ENCODE results near the gene CCDC13. TPM values are rescaled to one million over a fixed set of nuclear protein-coding genes. Genes with fewer than 3 reads are reported as not detected.
A peak's percentile ranks its signal among the peaks of the same experiment; 100 is the strongest.

The CCDC13 gene
- total RNA-seq, 1 experiment from 2014 or later = 0.41 TPM

DNA sequence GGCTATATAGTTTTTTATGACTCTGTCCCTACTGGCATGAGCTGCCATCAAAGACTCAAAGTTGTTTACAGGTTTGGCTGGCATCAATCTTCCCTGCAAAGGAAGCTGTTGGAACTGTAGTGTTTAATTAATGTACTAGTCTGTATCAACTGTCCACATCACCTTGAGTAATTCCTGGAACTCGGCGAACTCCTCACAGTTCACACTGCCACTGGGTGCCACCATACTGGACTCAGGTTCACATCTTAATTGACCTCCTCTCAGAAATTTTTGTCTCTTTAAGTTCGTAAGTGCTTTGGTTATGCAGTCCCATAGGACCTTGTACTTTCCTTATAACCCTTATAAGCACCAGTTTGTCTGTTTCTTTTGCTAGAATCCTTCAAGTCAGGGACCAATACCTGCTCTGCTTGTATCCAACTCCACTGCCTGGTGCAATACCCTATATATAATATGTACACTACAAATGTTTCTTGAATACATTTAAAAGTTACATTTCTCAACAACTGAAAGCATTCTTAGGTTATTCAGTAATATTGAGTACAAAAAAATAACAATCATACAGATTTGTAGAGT is 28.1 kb upstream of the CCDC13 start:
- no TSS peak for BruUV-seq (replicated peaks)
- no peak overlapping the region for H3K27ac ChIP-seq
- 0 out of 2 replicates have a peak overlapping the region, but pooled peaks have one; percentile 99 for H3K4me2 ChIP-seq
- H3K9me2 ChIP-seq (ENCODE audit: insufficient read depth) = no peaks in the 10 kb centered on the region
- no peak overlapping the region for H3K4me3 ChIP-seq
- peaks cover 47% of the 10 kb centered on the region for H3K79me2 ChIP-seq (ENCODE audit: low read depth)
- peaks cover 7% of the 10 kb centered on the region; the same call in 1 of the 2 replicates for H3F3A ChIP-seq (ENCODE audit: insufficient read depth, low read depth)
- ChIA-PET CTCF (no interaction called here), POLR2A (ENCODE audit: unreplicated experiment) (interaction anchor here (0.5 kb wide), 1 partner anchor 18 kb away, joined by 9 read pairs; no protein-coding TSS in a partner anchor)
- H4K20me1 ChIP-seq (ENCODE audit: insufficient read depth) = no peaks in the 10 kb centered on the region
- H3K27me3 ChIP-seq (ENCODE audit: insufficient read depth, low read depth) = no peaks in the 10 kb centered on the region
- no peak for DNase-seq
- H3K9me3 ChIP-seq (ENCODE audit: insufficient read depth, low read depth) = no peaks in the 10 kb centered on the region
- no peak overlapping the region for H2AFZ ChIP-seq
- H3K4me1 ChIP-seq (replicated peaks; ENCODE audit: insufficient read depth) = peaks cover 24% of the 10 kb centered on the region
- no peak for TF ChIP-seq EZH2 (IDR thresholded peaks at IDR 0.05; ENCODE audit: low read depth)
- TF ChIP-seq, protein P1, sequence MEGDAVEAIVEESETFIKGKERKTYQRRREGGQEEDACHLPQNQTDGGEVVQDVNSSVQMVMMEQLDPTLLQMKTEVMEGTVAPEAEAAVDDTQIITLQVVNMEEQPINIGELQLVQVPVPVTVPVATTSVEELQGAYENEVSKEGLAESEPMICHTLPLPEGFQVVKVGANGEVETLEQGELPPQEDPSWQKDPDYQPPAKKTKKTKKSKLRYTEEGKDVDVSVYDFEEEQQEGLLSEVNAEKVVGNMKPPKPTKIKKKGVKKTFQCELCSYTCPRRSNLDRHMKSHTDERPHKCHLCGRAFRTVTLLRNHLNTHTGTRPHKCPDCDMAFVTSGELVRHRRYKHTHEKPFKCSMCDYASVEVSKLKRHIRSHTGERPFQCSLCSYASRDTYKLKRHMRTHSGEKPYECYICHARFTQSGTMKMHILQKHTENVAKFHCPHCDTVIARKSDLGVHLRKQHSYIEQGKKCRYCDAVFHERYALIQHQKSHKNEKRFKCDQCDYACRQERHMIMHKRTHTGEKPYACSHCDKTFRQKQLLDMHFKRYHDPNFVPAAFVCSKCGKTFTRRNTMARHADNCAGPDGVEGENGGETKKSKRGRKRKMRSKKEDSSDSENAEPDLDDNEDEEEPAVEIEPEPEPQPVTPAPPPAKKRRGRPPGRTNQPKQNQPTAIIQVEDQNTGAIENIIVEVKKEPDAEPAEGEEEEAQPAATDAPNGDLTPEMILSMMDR (conservative IDR thresholded peaks at IDR 0.05) = no peak
- H3K36me3 ChIP-seq (ENCODE audit: low read depth) = 0 out of 2 replicates have a peak, but pooled peaks cover 3% of the 10 kb centered on the region
- intact Hi-C loops (cut with micrococcal nuclease; ENCODE audit: unreplicated experiment) = no loop called here

DNA sequence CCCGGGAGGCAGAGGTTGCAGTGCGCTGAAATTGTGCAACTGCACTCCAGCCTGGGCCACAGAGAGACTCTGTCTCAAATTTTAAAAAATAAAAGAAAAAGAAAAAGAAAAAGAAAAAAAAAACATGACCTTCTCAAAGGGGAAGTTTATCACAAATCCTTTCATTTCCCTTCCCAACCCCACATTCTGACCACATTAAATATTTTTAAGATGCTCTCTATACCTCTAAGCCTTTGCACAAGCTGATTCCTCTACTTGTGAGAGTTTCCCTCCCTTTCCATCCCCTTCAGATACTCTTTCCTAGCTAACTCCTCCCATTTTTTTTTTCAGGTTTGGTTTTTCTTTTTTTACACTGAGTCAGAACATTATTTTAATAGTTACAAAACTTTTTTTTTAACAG is 27.2 kb upstream of the CCDC13 start:
- Histone ChIP-seq H3K9me3 (ENCODE audit: insufficient read depth, low read depth) (no peaks in the 10 kb centered on the region), H3F3A (ENCODE audit: insufficient read depth, low read depth) (peaks cover 6% of the 10 kb centered on the region; the same call in 1 of the 2 replicates), H3K79me2 (ENCODE audit: low read depth) (peaks cover 56% of the 10 kb centered on the region), H4K20me1 (ENCODE audit: insufficient read depth) (no peaks in the 10 kb centered on the region), H3K9me2 (ENCODE audit: insufficient read depth) (no peaks in the 10 kb centered on the region), H2AFZ (no peak overlapping the region), H3K36me3 (ENCODE audit: low read depth) (0 out of 2 replicates have a peak, but pooled peaks cover 3% of the 10 kb centered on the region), H3K27me3 (ENCODE audit: insufficient read depth, low read depth) (no peaks in the 10 kb centered on the region), H3K27ac (no peak overlapping the region), H3K4me2 (no peak overlapping the region), H3K4me3 (no peak overlapping the region), H3K4me1 (replicated peaks; ENCODE audit: insufficient read depth) (peaks cover 16% of the 10 kb centered on the region)
- TF ChIP-seq, protein P1 (conservative IDR thresholded peaks at IDR 0.05) = no peak
- no peak for TF ChIP-seq EZH2 (IDR thresholded peaks at IDR 0.05; ENCODE audit: low read depth)
- no peak for DNase-seq
- no TSS peak for BruUV-seq (replicated peaks)
- POLR2A ChIA-PET (ENCODE audit: unreplicated experiment) = no interaction called here
- intact Hi-C loops (cut with micrococcal nuclease; ENCODE audit: unreplicated experiment) = no loop called here
- CTCF ChIA-PET = no interaction called here

DNA sequence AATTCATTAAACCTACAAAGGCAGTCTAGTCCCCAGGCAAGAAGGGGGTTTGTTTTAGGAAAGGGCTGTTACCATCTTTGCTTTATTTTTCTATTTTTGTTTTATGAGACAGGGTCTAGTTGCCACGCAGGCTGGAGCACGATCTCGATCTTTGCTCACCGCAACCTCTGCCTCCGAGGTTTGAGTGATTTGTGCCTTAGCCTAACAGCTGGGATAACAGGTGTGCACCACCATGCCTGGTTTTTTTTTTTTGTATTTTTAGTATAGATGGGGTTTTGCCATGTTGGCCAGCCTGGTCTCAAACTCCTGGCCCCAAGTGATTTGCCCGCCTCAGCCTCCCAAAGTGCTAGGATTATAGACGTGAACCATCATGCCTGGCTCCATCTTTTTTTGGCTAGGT is 26.3 kb upstream of the CCDC13 start:
- H3K9me3 ChIP-seq (ENCODE audit: insufficient read depth, low read depth) = no peaks in the 10 kb centered on the region
- no peak for DNase-seq
- ChIA-PET CTCF (no interaction called here), POLR2A (ENCODE audit: unreplicated experiment) (no interaction called here)
- peaks cover 58% of the 10 kb centered on the region for H3K79me2 ChIP-seq (ENCODE audit: low read depth)
- no peak overlapping the region for H3K4me2 ChIP-seq
- no peaks in the 10 kb centered on the region for H3F3A ChIP-seq (ENCODE audit: insufficient read depth, low read depth)
- H3K27ac ChIP-seq = no peak overlapping the region
- 0 out of 2 replicates have a peak, but pooled peaks cover 3% of the 10 kb centered on the region for H3K36me3 ChIP-seq (ENCODE audit: low read depth)
- H3K4me1 ChIP-seq (replicated peaks; ENCODE audit: insufficient read depth) = peaks cover 14% of the 10 kb centered on the region
- H3K4me3 ChIP-seq = no peak overlapping the region
- intact Hi-C loops (cut with micrococcal nuclease; ENCODE audit: unreplicated experiment) = no loop called here
- no peaks in the 10 kb centered on the region for H3K9me2 ChIP-seq (ENCODE audit: insufficient read depth)
- TF ChIP-seq, protein P1 (conservative IDR thresholded peaks at IDR 0.05) = no peak
- no peak for TF ChIP-seq EZH2 (IDR thresholded peaks at IDR 0.05; ENCODE audit: low read depth)
- no TSS peak for BruUV-seq (replicated peaks)
- H4K20me1 ChIP-seq (ENCODE audit: insufficient read depth) = no peaks in the 10 kb centered on the region
- no peaks in the 10 kb centered on the region for H3K27me3 ChIP-seq (ENCODE audit: insufficient read depth, low read depth)
- no peak overlapping the region for H2AFZ ChIP-seq
